Hepatocyte (in vitro differentiated cells): Measurements from ENCODE around the gene ATP8A2. TPM values are rescaled to one million over a fixed set of nuclear protein-coding genes. Genes with fewer than 3 reads are reported as not detected.

Experiments used
- DNase-seq: peaks from one replicate; pipeline ENCODE4 v3.0.0-alpha.2; 2016; ENCODE audit warnings: low spot score
- H2AFZ ChIP-seq: fragments of 200-600 bp; sonication (generic); 2 replicates; pipeline ENCODE4 v1.6.0; 2016; ENCODE audit warnings: antibody characterized with exemption, mild to moderate bottlenecking
- H3K27ac ChIP-seq: fragments of 200-600 bp; sonication (generic); 2 replicates; pipeline ENCODE4 v1.5.1; 2016; ENCODE audit warnings: mild to moderate bottlenecking
- H3K27me3 ChIP-seq: fragments of 200-600 bp; sonication (generic); 2 replicates; pipeline ENCODE4 v1.6.1; 2016
- H3K36me3 ChIP-seq: fragments of 200-600 bp; sonication (generic); replicated peaks from 2 replicates; pipeline ENCODE4 v1.5.1; 2016; ENCODE audit warnings: low read depth; ENCODE audit not compliant: insufficient read depth
- H3K4me1 ChIP-seq: fragments of 200-600 bp; sonication (generic); 2 replicates; pipeline ENCODE4 v1.5.1; 2016; ENCODE audit warnings: mild to moderate bottlenecking, moderate library complexity; ENCODE audit not compliant: insufficient read depth
- H3K4me2 ChIP-seq: fragments of 200-600 bp; sonication (generic); 2 replicates; pipeline ENCODE4 v1.6.0; 2016
- H3K4me3 ChIP-seq: fragments of 200-600 bp; sonication (generic); 2 replicates; pipeline ENCODE4 v1.5.1; 2016; ENCODE audit warnings: mild to moderate bottlenecking
- H3K79me2 ChIP-seq: fragments of 200-600 bp; sonication (generic); 2 replicates; pipeline ENCODE4 v1.6.0; 2017; ENCODE audit warnings: mild to moderate bottlenecking
- H3K9me2 ChIP-seq: fragments of 200-600 bp; sonication (generic); replicated peaks from 2 replicates; pipeline ENCODE4 v1.6.0; 2017; ENCODE audit warnings: mild to moderate bottlenecking; ENCODE audit not compliant: insufficient read depth
- H3K9me3 ChIP-seq: fragments of 200-600 bp; sonication (generic); 2 replicates; pipeline ENCODE4 v1.5.1; 2016; ENCODE audit warnings: low read depth, mild to moderate bottlenecking
- H4K20me1 ChIP-seq: fragments of 200-600 bp; sonication (generic); 2 replicates; pipeline ENCODE4 v1.6.0; 2016; ENCODE audit warnings: mild to moderate bottlenecking; ENCODE audit not compliant: insufficient read depth, poor library complexity, severe bottlenecking
- CTCF ChIP-seq: fragments of 200-600 bp; sonication (generic); IDR thresholded peaks from 2 replicates; pipeline ENCODE4 v1.5.1; 2016; ENCODE audit warnings: antibody characterized with exemption, mild to moderate bottlenecking; ENCODE audit not compliant: poor library complexity
- EZH2 ChIP-seq: fragments of 200-600 bp; sonication (generic); IDR thresholded peaks from 2 replicates; pipeline ENCODE4 v1.6.1; 2016; ENCODE audit warnings: antibody characterized with exemption, mild to moderate bottlenecking, borderline replicate concordance
- EZH2phosphoT487 ChIP-seq: fragments of 200-600 bp; sonication (generic); IDR thresholded peaks from one replicate; pipeline ENCODE4 v1.6.1; 2018; ENCODE audit warnings: antibody characterized with exemption, mild to moderate bottlenecking, low read depth, moderate library complexity; ENCODE audit not compliant: unreplicated experiment, severe bottlenecking
- WGBS: methylation state at CpG from one replicate; pipeline ENCODE4 v1.1.6; 2016; ENCODE audit warnings: low lambda C conversion rate; ENCODE audit errors: missing lambda C conversion rate; 5-methylcytosine and 5-hydroxymethylcytosine counted together
- polyA plus RNA-seq: library from polyadenylated mRNA; unstranded; fragments of >200 nt; fragmentation: Nextera tagmentation; extraction: Ambion mirVana; gene quantifications from 2 replicates; pipeline ENCODE4 v1.2.1, GENCODE V29; 2016
- total RNA-seq: library from RNA; depleted of rRNA; stranded (reverse); fragments of >200 nt; gene quantifications from 2 replicates; pipeline ENCODE4 v1.2.3, GENCODE V29; 2014

ATP8A2 gene
- total and polyA plus RNA-seq, 2 experiments from 2014 or later: 2.1 to 3.1 TPM

DNA sequence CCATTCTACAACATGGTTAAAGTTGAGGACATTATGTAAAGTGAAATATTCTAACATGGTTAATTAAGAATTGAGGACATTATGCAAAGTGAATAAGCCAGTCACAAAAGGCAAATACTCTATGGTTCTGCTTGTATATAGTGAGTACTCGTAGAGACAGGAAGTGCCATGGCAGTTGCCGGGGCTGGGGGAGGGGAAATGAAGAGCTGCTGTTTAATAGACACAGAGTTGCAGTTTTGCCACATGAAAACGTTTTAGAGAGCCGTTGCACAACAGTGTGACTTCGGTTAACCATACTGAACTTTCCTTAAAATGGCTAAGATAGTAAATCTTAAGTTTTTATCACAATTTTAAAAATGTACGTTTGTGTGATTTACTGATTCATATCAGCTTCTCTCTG is 503.1 kb downstream of the ATP8A2 start:
- H3K4me3 ChIP-seq: no peak overlapping the region
- H3K79me2 ChIP-seq: no peaks in the 10 kb centered on the region
- H3K36me3 ChIP-seq: no peaks in the 10 kb centered on the region
- no peak for TF ChIP-seq CTCF
- no peak for TF ChIP-seq EZH2phosphoT487
- no peak for TF ChIP-seq EZH2
- no peaks in the 10 kb centered on the region for H4K20me1 ChIP-seq
- H3K9me2 ChIP-seq: no peaks in the 10 kb centered on the region
- DNase-seq: no peak
- H3K4me1 ChIP-seq: no peaks in the 10 kb centered on the region
- no peak overlapping the region for H2AFZ ChIP-seq
- no peaks in the 10 kb centered on the region for H3K27me3 ChIP-seq
- no peak overlapping the region for H3K4me2 ChIP-seq
- WGBS: 70% methylated on average over 6 of the region's 6 CpGs
- no peaks in the 10 kb centered on the region for H3K9me3 ChIP-seq
- no peak overlapping the region for H3K27ac ChIP-seq

GRCh38 chr13:25876247-25876646 is 504.5 kb downstream of the ATP8A2 start:
- Histone ChIP-seq H3K36me3 (no peaks in the 10 kb centered on the region), H3K27me3 (no peaks in the 10 kb centered on the region)
- 78% methylated on average over 6 of the region's 6 CpGs for WGBS

GRCh38 chr13:25879466-25879865 is 507.7 kb downstream of the ATP8A2 start:
- no peak for TF ChIP-seq EZH2phosphoT487
- no peak for TF ChIP-seq CTCF
- TF ChIP-seq EZH2: no peak
- Histone ChIP-seq H3K27me3 (no peaks in the 10 kb centered on the region), H3K4me2 (no peak overlapping the region), H3K36me3 (no peaks in the 10 kb centered on the region), H3K9me3 (no peaks in the 10 kb centered on the region), H3K9me2 (no peaks in the 10 kb centered on the region), H3K27ac (no peak overlapping the region), H4K20me1 (no peaks in the 10 kb centered on the region), H2AFZ (no peak overlapping the region), H3K4me1 (peaks cover 22% of the 10 kb centered on the region), H3K4me3 (no peak overlapping the region), H3K79me2 (no peaks in the 10 kb centered on the region)
- 97% methylated on average over 5 of the region's 5 CpGs for WGBS
- no peak for DNase-seq

More at GRCh38 chr13:25876247-25876646, 504.5 kb downstream of the ATP8A2 start:
- DNase-seq: no peak
- Histone ChIP-seq H4K20me1 (no peaks in the 10 kb centered on the region), H3K4me1 (peaks cover 7% of the 10 kb centered on the region), H2AFZ (no peak overlapping the region), H3K4me3 (no peak overlapping the region), H3K79me2 (no peaks in the 10 kb centered on the region), H3K9me3 (no peaks in the 10 kb centered on the region), H3K27ac (no peak overlapping the region), H3K9me2 (no peaks in the 10 kb centered on the region), H3K4me2 (no peak overlapping the region)
- no peak for TF ChIP-seq EZH2
- TF ChIP-seq EZH2phosphoT487: no peak
- TF ChIP-seq CTCF: no peak
